Activated T-cell treated with anti-CD3 and anti-CD28 coated beads for 24 hours (primary cell): Measurements from ENCODE around the gene UST.
A peak's percentile ranks its signal among the peaks of the same experiment; 100 is the strongest.

Source experiments
- DNase-seq: peaks from one replicate; pipeline ENCODE4 v3.0.0-alpha.2; 2020; ENCODE audit warnings: low read depth

The UST gene

DNA sequence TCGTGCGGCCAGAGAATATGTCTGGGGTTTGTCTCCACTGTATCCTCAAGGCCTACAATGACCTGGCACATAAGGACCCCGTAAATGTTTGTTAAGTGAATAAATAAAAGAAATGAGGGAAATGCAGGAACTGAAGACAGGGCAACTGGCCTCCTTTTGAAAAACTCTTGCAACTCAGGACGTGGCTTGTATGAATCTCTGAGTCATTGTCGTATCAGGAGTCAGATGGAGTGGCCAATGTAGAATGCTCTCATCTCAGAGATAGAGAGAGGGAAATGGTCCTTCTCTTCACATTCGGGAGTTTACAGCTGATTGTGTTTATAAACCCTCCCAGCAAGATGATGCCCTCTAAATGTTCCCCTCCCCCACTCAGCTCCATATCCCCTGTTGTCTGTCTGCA is 57.1 kb downstream of the UST start:
- DNase-seq, result no peak

DNA sequence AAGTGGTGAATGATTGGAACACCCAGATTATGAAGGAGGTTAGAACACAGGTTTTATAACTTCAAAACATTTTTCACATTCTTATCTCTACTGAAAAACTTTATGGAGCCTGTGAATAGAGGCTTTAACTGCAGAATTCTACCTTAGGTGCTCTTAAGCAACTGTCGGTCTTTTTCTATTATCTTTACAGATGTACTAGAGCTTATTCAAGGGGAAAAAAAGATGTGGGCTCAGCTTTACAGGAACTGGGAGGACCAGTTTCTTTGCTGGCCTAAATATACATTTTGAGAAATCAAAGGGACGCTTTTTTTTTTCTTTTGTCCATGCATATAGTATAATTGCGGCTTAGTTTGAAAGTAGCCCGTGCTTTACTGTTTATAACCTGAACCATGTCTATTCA is 58.9 kb downstream of the UST start:
- no peak for DNase-seq

DNA sequence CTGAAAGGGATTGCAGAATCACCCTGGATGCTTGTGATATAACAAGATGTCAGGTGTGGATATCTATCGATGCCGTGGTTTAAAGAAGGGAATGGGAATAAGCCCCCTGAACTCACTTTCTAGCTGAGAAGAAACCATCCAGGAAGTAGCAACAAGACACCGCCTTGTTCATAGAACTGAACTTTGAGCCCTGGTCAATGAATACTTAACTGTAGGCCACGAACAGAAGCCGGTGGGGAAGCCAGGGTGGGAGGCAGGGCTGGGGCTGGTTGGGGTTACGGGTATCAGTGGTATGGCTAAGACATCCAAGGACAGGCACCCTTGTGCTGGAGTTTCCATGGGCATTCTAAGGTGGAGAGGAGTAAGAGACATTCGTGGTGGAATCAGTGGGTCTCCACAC is 61.0 kb downstream of the UST start:
- no peak for DNase-seq

DNA sequence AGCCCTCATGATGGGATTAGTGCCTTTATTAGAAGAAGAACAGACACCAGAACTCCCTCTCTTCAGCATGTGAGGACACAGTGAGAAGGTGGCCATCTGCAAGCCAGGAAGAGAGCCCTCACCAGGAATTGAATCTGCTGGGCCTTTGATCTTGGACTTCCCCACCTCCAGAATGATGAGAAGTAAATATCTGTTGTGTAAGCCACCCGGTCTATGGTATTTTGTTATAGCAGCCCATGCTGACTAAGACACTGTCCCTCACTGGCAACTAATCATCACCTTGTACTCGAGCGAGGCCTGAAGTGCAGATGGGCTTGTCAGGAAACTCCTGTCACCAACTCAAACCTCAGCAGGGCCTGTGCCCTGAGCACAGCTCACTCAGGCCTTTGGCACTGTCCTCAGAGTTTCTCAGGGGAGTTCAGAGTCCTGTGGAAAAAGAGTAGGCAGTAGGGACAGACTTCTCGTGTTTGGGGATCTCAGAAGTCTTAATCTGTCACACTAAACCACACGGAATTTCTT is 62.0 kb downstream of the UST start:
- DNase-seq, result no peak

DNA sequence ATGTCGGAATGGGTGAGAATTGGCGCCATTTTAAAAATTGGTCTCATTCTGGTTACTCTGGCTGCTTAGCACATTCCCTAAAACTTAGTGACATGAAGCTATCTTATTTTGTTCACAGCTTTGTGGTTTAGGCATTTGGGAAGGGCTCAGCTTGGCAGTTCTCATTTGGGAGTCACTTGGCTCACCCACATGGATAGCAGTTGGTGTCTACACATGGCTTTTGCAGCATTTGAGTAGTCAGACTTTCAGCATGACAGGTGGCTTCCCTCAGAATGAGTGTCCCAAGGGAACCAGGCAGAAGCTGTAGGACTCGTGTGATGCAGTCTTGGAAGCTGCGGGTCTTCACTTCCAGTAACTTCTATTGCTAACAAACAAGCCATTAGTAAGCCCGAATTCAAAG is 64.6 kb downstream of the UST start:
- no peak for DNase-seq

DNA sequence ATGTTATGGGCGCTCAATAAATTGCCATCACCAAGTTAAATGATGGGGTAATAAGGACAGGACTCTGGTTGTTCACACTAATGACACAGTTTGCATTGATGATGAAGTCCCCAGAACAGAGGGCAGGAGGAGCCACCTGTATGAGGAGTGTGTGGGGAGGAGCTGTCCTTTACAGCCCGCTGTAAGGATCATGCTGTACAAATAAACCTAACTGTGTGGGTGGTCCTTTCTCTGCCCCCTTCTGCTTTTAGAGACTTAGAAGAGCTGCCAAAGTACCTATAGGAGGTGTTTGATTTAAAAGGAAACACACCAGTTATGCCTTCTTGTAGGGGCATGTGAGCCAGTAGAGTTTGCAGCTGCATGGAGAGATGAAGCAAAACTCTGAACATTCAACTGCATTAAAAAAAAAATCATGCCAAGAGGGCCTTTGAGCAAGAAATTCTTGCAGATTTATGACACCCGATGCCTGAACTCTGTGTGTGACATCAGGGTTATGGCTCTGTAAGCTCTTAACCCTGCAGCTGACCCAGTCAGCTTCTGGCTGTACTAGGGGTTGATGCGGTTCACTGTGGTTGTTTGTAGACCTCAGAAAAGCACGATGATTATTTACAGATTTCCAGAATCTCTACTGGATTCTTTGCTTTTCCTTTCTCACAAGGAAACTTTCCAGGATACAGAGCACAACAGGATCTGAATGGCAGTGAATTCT is 67.4 kb downstream of the UST start:
- DNase-seq, result no peak

DNA sequence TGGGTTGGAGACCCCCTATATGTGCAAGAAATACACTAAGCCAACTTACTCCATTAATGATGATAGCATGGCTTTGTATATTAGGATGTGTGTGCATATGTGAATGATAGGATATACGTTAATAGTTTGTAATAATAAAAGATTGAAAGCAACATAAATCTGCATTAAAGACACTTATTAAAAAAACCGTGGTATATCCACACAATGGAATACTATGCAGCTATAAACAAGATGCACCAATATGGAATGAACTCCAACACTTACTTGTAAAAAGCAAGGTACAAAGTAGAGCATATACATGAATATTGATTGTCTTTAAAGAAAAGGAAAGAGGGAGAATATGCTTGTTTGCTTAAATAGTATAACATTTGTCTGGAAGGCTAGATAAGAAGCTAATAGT is 68.0 kb downstream of the UST start:
- DNase-seq, result no peak

DNA sequence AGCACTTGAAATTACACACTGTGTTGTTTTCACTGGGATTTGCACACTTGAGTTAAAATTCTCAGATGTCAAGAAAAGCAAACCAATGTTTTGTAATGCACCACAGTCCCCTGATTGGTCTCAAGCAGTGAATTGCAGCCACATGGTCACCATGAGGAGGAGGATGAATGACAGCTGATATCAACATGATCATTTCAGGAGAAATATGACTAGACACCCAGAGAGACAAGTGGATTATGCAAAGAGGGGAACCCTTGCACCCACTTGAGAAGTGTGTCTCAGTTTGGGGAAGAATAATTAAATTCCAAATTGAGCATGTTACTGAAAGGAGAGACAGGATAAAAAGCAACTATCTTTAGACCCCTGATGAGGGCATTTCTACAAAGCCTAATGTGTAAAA is 69.3 kb downstream of the UST start:
- no peak for DNase-seq

DNA sequence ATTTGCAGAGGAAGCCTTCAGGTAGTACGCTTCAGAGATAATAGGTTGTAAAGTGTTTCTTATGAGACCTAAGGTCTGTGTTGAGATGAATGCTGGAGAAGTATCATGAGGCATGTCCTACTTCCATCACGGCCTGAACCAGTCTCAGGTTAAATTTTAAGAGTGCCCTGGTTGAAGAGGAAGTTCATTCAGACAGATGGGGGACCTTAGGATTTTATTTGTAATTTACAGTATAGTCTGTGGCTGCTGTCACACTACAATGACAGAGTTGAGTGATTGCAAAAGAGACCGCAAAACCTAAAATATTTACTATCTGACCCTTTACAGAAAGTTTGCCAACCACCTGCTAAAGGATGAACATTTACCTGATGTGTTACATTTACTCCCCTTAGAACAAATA is 70.9 kb downstream of the UST start:
- DNase-seq, result no peak

DNA sequence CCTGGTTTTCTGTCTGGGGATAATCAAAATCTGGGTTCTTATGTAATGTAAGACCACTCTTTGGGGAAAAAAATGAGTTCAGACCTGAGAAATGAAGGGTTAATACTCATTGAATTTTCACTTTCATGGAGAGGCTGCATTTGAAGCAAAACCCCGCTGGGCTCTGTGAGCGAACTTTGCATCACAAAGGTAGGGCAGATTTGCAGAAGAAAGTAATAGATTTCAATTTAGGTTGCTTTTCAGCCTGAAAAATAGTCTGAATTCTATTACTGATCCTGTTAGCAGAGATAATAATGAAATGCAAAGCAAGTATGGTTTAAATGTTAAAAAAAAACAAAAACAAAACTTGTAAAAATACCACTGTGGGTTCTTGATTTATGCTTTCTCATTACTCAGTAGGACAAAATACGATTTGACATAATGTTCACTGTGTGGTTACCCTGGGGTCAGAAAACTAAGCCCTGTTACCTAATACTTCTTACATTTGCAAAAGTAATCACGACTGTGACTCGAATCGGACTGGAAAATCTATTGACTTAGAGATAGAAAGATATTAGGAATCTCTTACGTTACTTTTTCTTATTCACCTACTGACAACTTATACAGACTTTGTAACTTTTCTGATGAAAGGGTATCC is 72.2 kb downstream of the UST start:
- no peak for DNase-seq

DNA sequence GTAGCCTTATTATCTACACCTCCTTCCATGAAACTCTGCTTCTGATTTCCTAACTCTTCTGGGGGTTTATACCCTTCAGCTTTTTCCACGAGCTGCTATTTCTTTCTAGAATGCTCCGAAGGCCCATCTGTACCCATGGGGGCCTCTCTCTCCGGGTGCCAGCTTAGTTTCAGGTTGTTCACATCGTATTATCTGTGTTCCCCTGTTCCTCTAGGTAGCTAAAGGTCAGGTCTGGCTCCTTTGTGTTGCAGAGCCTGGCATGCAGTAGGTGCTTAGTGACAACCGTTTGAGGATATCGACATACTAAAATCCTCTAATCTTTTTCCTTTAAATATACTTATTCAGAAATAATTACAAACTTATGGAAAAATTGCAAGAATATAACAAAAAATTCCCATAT is 73.0 kb downstream of the UST start:
- no peak for DNase-seq

DNA sequence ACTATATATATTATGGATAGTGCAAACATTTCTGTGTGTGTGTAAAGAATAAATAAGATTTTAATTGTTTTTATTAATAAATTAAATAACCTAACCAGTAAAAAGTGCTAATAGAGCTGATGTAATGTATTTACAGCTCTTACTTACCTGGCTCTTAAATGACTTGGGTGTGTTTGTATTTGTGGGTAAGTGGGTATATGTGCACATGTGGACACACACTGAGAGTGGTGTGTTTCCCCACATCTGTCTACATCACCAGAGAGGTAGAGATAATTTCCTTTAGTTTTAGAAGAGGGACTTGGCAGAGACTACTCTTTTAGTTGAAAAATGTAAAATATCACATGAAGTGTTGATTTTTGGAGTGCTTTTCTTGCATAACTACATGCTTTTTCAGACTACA is 76.0 kb downstream of the UST start:
- DNase-seq, result no peak

DNA sequence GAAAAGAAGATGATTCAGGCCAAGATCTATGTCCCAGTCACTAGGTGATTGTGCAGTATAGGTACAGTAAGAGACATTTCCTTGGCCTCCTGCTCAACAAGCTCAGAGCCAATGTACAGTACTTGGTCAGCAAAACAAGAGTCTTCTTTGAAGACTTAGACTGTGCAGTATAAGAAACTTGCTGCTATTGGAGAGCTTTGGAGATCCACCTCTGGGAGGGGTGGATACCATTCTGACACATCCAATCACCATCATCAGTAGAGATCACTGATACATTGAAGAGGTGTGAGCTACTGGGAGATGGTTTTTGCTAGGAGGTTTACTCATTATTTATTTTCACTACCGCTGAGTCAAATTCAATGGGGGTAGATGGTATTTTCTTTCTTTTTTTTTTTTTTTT is 77.5 kb downstream of the UST start:
- DNase-seq, result no peak

DNA sequence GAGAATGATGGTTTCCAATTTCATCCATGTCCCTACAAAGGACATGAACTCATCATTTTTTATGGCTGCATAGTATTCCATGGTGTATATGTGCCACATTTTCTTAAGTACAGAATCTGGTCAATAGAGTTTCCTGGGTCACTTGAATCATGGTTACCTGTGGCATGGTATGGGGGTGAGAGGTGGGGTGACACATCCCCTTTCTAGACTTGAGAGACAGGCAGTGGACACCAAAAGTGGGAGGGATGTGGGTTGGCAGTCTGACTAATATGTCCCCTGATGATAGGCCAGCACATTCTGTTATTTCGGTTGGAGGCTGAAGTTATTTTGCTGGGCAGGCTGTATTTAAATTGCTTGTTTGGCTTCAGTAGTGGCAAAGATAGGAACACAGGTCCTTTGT is 78.1 kb downstream of the UST start:
- DNase-seq, result no peak

DNA sequence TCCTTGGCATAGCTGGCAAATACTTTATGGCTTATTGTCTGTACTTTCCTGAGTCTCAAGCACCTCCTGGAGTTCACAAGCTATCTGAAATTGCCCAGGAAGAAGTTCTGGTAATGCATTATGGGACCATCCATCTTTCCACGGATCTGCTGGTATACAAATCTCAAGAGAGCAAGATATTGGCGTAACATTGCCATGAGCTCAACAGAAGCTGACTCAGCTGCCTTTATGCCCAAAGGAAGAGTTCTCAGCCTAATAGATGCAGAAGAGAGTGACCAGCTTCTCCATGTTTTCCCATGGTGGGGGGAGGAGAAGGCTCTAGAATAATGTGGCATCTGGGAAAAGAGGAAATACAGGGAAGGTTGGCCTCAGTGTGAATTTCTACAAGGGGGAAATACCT is 78.7 kb downstream of the UST start:
- DNase-seq, result no peak

DNA sequence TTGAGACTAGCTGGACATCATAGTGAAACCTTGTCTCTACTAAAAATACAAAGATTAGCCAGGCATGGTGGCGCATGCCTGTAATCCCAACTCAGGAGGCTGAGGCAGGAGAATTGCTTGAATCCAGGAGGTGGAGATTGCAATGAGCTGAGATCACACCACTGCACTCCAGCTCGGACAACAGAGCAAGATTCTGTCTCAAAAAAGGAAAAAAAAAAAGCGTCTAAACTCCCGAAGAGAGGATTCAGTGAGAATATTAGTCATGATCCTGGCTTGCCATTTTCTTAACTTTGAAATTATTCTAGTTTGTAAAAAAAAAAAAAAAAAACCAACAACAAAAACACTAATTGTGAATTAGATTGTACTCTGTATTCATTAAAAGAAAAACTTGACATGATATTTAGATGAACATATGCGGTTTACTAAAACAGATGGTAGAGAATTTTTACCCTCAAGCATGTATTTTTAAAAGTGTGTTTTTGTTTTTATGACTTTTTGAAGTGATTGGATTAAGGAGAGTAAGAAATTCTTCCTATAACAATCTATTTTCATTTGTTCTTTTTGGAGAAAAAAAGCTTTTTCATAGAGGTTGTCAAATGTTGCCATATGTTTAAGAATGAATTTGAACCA is 80.7 kb downstream of the UST start:
- DNase-seq, result no peak

DNA sequence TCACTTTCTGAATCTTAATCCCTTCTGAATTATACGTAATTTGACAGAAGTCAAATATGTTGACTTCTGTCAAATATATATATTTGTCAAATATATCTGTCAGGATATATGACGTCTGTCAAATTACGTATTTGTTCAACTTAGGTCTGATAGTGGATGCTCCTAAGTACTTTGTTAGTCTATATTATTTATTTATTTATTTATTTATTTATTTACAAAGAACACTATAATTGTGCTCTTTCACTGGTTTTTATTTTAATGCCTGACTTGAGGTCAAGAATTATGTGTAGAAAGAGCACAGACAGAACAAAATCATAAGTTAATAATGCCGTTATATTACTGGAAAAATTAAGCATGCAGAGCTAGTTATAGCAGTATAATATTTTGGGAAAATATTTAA is 81.2 kb downstream of the UST start:
- DNase-seq, result no peak

DNA sequence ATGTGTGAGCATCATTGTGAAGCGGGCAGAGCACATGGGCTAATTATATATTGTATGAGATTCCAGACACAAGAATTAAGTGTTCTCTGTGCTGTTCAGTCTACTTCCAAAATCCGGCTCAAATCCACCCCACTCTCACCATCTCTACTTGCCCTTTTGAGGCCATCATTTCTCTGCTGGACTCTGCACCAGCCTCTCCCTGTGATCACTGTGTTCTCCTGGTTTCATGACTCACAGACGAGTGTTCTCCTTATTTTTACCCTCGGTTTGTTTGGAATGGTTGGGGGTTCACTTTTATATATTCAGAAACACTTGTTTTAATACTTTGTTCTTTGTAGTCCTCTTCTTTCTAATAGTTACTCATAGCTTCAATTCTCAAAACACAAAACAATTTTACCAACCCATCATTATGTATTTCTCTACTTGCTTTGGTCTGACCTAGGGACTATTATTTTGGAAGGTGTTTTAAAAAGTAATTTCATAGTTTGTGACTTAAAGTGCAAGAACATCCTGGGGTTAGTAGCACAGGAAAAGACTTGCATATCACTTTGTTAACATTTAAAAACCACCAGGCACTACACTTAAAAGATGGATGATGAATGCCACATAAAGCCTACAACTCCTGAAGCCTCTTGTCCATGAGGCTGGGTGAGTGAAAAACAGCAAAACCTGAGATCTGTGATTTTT is 82.7 kb downstream of the UST start:
- DNase-seq, result no peak

DNA sequence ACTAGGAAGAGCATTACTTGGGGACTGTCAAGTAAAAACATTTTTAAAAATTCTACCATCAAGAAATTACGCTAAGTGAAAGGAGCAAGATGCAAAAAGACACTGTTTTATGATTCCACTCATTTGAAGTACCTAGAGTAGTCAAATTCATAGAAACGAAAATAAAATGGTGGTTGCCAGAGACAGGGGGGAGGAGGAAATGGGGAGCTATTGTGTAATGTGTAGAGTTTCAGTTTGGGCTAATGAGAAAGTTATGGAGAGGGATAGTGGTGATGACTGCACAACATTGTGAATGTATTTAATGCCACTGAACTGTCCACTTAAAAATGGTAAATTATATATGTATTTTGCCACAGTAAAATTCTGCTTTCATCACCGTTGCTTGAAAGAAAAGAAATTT is 83.8 kb downstream of the UST start:
- DNase-seq, result no peak

DNA sequence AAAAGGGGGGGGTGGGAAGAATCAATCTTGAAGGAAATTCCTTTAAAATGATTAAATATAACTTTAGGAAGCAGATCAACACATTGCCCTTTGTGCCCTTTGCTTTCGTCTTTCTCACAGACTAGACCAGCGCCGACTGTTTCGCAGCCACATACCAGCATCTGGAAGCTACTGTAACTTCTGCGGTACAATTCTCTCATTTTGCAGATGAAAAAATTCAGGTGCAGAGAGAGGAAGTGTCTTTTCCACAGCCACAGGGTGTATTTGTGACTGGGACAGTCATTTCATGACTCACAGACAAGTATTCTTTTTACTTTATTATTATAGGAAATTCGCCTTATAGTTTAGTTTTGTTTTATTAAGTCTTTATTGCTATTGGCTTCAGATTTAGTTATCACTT is 84.2 kb downstream of the UST start:
- peak; percentile 11 for DNase-seq

DNA sequence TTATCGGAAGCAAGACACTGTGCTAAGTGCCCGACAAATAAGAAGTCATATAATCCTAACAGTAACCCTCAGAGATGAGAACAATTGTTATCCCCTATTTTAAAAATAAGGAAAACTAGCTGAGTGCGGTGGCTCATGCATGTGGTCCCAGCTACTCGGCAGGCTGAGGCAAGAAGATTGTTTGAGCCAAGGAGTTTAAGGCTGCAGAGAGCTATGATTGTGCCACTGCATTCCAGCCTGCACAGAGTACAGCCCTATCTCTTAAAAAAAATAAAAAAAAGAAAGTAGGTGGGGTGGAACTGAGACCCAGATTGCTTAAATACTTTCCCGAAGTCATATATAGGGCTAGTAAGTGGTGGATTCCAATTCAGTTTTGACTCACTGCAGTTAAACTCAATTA is 84.7 kb downstream of the UST start:
- no peak for DNase-seq

DNA sequence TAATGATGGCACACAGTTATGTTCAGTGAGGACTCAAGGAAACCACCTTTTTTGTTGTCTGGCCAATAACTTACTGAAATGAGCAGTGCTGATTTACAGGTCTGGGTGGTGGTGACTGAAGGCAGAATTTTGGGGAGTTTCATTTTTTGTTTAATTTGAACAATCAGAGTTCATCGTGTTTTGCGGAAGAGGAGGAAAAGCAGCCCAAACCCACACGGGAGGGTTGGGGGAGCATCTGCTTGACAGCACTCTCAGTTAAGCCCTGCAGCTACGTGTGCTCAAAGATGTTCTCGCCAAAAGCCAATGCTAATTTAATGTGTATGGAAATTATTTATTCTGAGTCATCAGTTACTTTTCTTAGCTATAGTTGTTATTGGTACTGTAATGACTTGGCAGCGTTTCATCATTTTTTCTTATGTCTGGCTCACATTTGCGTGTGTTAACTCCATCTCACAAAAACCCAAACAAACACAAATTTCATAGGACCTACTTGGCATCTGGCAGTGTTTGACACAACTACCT is 89.2 kb downstream of the UST start:
- peak; percentile 16 for DNase-seq

DNA sequence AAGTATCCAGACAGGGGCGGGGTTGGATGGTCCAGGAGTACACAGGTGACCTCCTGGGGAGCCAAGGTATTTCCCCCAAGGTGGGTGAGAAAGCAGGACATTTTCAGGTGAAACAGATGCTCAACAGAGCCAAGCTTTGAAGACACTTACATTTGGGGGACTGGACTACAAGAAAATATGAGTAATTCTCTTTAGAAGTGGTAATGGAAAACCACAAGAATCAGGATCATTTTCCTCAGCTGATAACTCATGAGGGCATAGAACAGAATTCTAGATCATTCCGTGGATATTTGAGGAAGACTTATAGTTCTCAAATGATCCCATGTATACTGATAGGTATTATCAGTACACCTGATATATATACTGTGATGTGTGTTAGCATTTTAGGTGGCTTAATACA is 89.9 kb downstream of the UST start:
- no peak for DNase-seq
